Prostate gland (tissue), 2 donors: ENCODE data around the gene PAQR6.

Source experiments
- POLR2AphosphoS5 ChIP-seq: sonication (generic); formaldehyde crosslinking; IDR thresholded peaks from one replicate; pipeline ENCODE4 v1.6.1; 2017; ENCODE audit warnings: antibody characterized with exemption
- TF ChIP-seq, protein P1 (sequence below), 4 experiments: fragments of 200-600 bp in 2 of 4; fragments of 450-650 bp in 2 of 4; sonication (generic) in 2 of 4; IDR thresholded peaks; 1 replicate in 3 of 4; 2 replicates in 1 of 4; pipeline ENCODE4 v1.5.1; 2016 to 2019; ENCODE audit warnings: antibody characterized with exemption in 4 of 4, mild to moderate bottlenecking in 2 of 4, moderate library complexity in 2 of 4

DNA sequence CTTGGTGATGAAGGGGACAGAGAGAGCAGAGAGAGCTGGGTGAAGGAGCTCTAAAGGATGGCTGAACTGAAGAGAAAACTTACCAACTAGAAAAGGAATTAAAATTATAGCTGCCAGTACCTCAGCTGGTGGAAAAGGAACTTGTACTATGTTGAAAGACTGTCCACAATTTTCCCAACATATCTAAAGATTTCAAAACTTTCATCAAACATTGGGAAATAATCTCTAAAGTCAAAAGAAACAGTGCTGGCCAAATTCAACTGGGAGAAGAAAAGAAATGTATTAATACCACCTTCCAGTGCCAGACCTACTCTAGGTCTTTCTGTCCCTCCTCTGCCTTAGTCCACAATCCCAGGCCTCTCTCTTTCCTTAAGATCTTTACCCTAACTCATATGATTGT is 28.7 kb upstream of the PAQR6 start:
- no peak for TF ChIP-seq POLR2AphosphoS5
- TF ChIP-seq, protein P1, sequence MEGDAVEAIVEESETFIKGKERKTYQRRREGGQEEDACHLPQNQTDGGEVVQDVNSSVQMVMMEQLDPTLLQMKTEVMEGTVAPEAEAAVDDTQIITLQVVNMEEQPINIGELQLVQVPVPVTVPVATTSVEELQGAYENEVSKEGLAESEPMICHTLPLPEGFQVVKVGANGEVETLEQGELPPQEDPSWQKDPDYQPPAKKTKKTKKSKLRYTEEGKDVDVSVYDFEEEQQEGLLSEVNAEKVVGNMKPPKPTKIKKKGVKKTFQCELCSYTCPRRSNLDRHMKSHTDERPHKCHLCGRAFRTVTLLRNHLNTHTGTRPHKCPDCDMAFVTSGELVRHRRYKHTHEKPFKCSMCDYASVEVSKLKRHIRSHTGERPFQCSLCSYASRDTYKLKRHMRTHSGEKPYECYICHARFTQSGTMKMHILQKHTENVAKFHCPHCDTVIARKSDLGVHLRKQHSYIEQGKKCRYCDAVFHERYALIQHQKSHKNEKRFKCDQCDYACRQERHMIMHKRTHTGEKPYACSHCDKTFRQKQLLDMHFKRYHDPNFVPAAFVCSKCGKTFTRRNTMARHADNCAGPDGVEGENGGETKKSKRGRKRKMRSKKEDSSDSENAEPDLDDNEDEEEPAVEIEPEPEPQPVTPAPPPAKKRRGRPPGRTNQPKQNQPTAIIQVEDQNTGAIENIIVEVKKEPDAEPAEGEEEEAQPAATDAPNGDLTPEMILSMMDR (IDR thresholded peaks at IDR 0.05) = no peak
